NCI-H226 (cell line): ENCODE data around the gene PRDM5.
A peak's percentile ranks its signal among the peaks of the same experiment; 100 is the strongest.

Experiments
- DNase-seq: peaks from one replicate; pipeline ENCODE4 v3.0.0-alpha.2; 2015

PRDM5 gene

GRCh38 chr4:120922381-120923206 lies at the start of gene PRDM5:
TSS of gene PRDM5 (minus strand) at chr4:120922726. CDS start at chr4:120922608, 118 bp downstream.
- DNase-seq: peak; percentile 21

GRCh38 chr4:120971884-120972283 lies 49.4 kb upstream of the PRDM5 start:
- no peak for DNase-seq

GRCh38 chr4:120965938-120966337 lies 43.4 kb upstream of the PRDM5 start:
- no peak for DNase-seq

- DNase-seq: no peak
These were observed 42.1 kb upstream of the PRDM5 start for GRCh38 chr4:120964596-120964995.

GRCh38 chr4:120963449-120963848 lies 40.9 kb upstream of the PRDM5 start:
- DNase-seq: no peak

- no peak for DNase-seq
These were observed 38.2 kb upstream of the PRDM5 start for GRCh38 chr4:120960656-120961267.

- no peak for DNase-seq
These were observed 25.9 kb upstream of the PRDM5 start for GRCh38 chr4:120948382-120948781.

- DNase-seq: no peak
These were observed 20.2 kb upstream of the PRDM5 start for GRCh38 chr4:120942776-120943175.

- DNase-seq: no peak
These were observed 18.0 kb upstream of the PRDM5 start for GRCh38 chr4:120940547-120940946.

GRCh38 chr4:120939693-120940092 lies 17.2 kb upstream of the PRDM5 start:
- DNase-seq: no peak

- no peak for DNase-seq
These were observed 7.3 kb upstream of the PRDM5 start for GRCh38 chr4:120929847-120930246.

GRCh38 chr4:120927801-120928409 lies 5.4 kb upstream of the PRDM5 start:
- DNase-seq: no peak

- DNase-seq: no peak
These were observed 4.0 kb upstream of the PRDM5 start for GRCh38 chr4:120926358-120927025.

GRCh38 chr4:120924931-120925330 lies 2.4 kb upstream of the PRDM5 start:
- no peak for DNase-seq

- no peak for DNase-seq
These were observed 639 bp upstream of the PRDM5 start for GRCh38 chr4:120923207-120923522.

GRCh38 chr4:120921456-120922380 lies 808 bp downstream of the PRDM5 start:
- peak; percentile 58 for DNase-seq

- no peak for DNase-seq
These were observed 1.9 kb downstream of the PRDM5 start for GRCh38 chr4:120920666-120921065.

GRCh38 chr4:120919358-120919757 lies 3.2 kb downstream of the PRDM5 start:
- no peak for DNase-seq

GRCh38 chr4:120918788-120919187 lies 3.7 kb downstream of the PRDM5 start:
- no peak for DNase-seq

GRCh38 chr4:120918092-120918491 lies 4.4 kb downstream of the PRDM5 start:
- no peak for DNase-seq

GRCh38 chr4:120916937-120917336 lies 5.6 kb downstream of the PRDM5 start:
- no peak for DNase-seq

- no peak for DNase-seq
These were observed 7.2 kb downstream of the PRDM5 start for GRCh38 chr4:120915336-120915735.

GRCh38 chr4:120903419-120903818 lies 19.1 kb downstream of the PRDM5 start:
- no peak for DNase-seq
